HCT116 (cell line): Measurements from ENCODE around the gene BMP7. TPM values are rescaled to one million over a fixed set of nuclear protein-coding genes. Genes with fewer than 3 reads are reported as not detected.

ENCODE experiments used
- ATAC-seq: fragments of 200-7000 bp; cut with Tn5 transposase; 2 replicates; pipeline ENCODE4 v1.9.1; 2020; ENCODE audit warnings: mild to moderate bottlenecking, moderate library complexity
- BruUV-seq: library from RNA; stranded (reverse); fragments of 400-500 nt; replicated peaks from 2 replicates; lab custom pipeline; 2021; lab: Mats Ljungman, UMichigan
- CTCF ChIA-PET: fragments of 300-600 bp; sonication (Branson Sonifier 250); formaldehyde crosslinking; loops from one replicate; lab custom pipeline; 2021; ENCODE audit warnings: antibody characterized with exemption; lab: Charles Lee
- POLR2A ChIA-PET: fragments of 300-600, 350-600 bp; sonication (Branson Sonifier 250); formaldehyde crosslinking; loops from one replicate; lab custom pipeline; 2021; ENCODE audit warnings: antibody characterized with exemption; lab: Charles Lee
- RAD21 ChIA-PET, 2 experiments: fragments of 300-600 bp; sonication (Branson Sonifier 250); formaldehyde crosslinking; loops; one replicate each; lab custom pipeline; 2023; ENCODE audit warnings: low total read pairs in 2 of 2; ENCODE audit not compliant: uncharacterized antibody in 2 of 2, unreplicated experiment in 2 of 2, low non-redundant PET in 1 of 2; lab: Charles Lee
- DNase-seq: peaks from one replicate; pipeline ENCODE4 v3.0.0-alpha.2; 2010; ENCODE audit warnings: low read depth, low spot score
- H2AFZ ChIP-seq: fragments of 200-600 bp; shearing (Covaris generic), sonication (generic); 2 replicates; pipeline ENCODE4 v1.6.1; 2017; ENCODE audit warnings: low read depth, mixed run types, mixed read lengths, antibody characterized with exemption, low read length; ENCODE audit not compliant: poor library complexity, severe bottlenecking
- H3K27ac ChIP-seq: 2 replicates; pipeline ENCODE4 v1.5.1; 2012; ENCODE audit warnings: low read depth, low read length
- H3K27me3 ChIP-seq: fragments of 200-600 bp; sonication (generic); 2 replicates; pipeline ENCODE4 v1.6.1; 2016; ENCODE audit warnings: mixed run types, low read length, mixed read lengths; ENCODE audit not compliant: insufficient read depth
- H3K36me3 ChIP-seq, 2 experiments: fragments of 200-500 bp in 1 of 2; fragments of 200-600 bp in 1 of 2; sonication (Bioruptor generic) in 1 of 2; sonication (generic) in 1 of 2; 2 replicates each; pipeline versions ENCODE4 v1.5.1 to v1.6.1; 2014 to 2016; ENCODE audit warnings: low read length in 2 of 2, inconsistent platforms in 1 of 2, mixed read lengths in 1 of 2, mixed run types in 1 of 2; ENCODE audit not compliant: insufficient read depth in 2 of 2, control insufficient read depth in 1 of 2
- H3K4me1 ChIP-seq, 2 experiments: fragments of 200-600 bp in 1 of 2; sonication (generic) in 1 of 2; 2 replicates each; pipeline versions ENCODE4 v1.5.1 to v1.6.1; 2012 to 2017; ENCODE audit warnings: low read length in 2 of 2, inconsistent platforms in 1 of 2, mild to moderate bottlenecking in 1 of 2, mixed read lengths in 1 of 2, mixed run types in 1 of 2, moderate library complexity in 1 of 2; ENCODE audit not compliant: insufficient read depth in 2 of 2, control insufficient read depth in 1 of 2
- H3K4me2 ChIP-seq: fragments of 200-600 bp; sonication (generic); 2 replicates; pipeline ENCODE4 v1.6.1; 2017; ENCODE audit warnings: mixed run types, low read length, mixed read lengths
- H3K4me3 ChIP-seq, 2 experiments: fragments of 200-600 bp in 1 of 2; sonication (generic) in 1 of 2; replicated peaks in 1 of 2; 2 replicates each; pipeline ENCODE4 v1.5.1; 2011 to 2016; ENCODE audit warnings: low read length in 2 of 2, control low read depth in 1 of 2, low read depth in 1 of 2, mild to moderate bottlenecking in 1 of 2, mixed read lengths in 1 of 2, mixed run types in 1 of 2
- H3K79me2 ChIP-seq: fragments of 200-600 bp; sonication (generic); 2 replicates; pipeline ENCODE4 v1.6.1; 2017; ENCODE audit warnings: mild to moderate bottlenecking, mixed run types, low read length, moderate library complexity, mixed read lengths; ENCODE audit not compliant: insufficient read depth
- H3K9ac ChIP-seq: fragments of 200-600 bp; sonication (generic); 2 replicates; pipeline ENCODE4 v1.6.1; 2016; ENCODE audit warnings: low read length, mixed read lengths
- H3K9me2 ChIP-seq: fragments of 200-600 bp; sonication (generic), shearing (Covaris generic); 2 replicates; pipeline ENCODE4 v1.6.1; 2017; ENCODE audit warnings: mixed run types, mild to moderate bottlenecking, moderate library complexity; ENCODE audit not compliant: insufficient read depth
- H3K9me3 ChIP-seq, 2 experiments: fragments of 200-500 bp in 1 of 2; fragments of 200-600 bp in 1 of 2; sonication (Bioruptor generic) in 1 of 2; sonication (generic) in 1 of 2; 2 replicates each; pipeline ENCODE4 v1.6.1; 2014 to 2017; ENCODE audit warnings: low read length in 2 of 2, mixed read lengths in 2 of 2, inconsistent platforms in 1 of 2, low read depth in 1 of 2, mild to moderate bottlenecking in 1 of 2, mixed run types in 1 of 2, moderate library complexity in 1 of 2; ENCODE audit not compliant: control insufficient read depth in 1 of 2, insufficient read depth in 1 of 2
- H4K20me1 ChIP-seq: fragments of 200-600 bp; sonication (generic), shearing (Covaris generic); 2 replicates; pipeline ENCODE4 v1.6.1; 2017; ENCODE audit warnings: mixed run types, mild to moderate bottlenecking, moderate library complexity; ENCODE audit not compliant: insufficient read depth
- CBX3 ChIP-seq: IDR thresholded peaks from 2 replicates; pipeline ENCODE4 v1.6.1; 2012; ENCODE audit warnings: low read depth
- ELF1 ChIP-seq: IDR thresholded peaks from 2 replicates; pipeline ENCODE4 v1.6.1; 2012; ENCODE audit warnings: low read depth, borderline replicate concordance
- EZH2 ChIP-seq: fragments of 200-600 bp; sonication (generic); IDR thresholded peaks from 2 replicates; pipeline ENCODE4 v1.6.1; 2017; ENCODE audit warnings: antibody characterized with exemption, mixed run types
- EZH2phosphoT487 ChIP-seq: fragments of 200-600 bp; IDR thresholded peaks from 2 replicates; pipeline ENCODE4 v1.6.1; 2018; ENCODE audit warnings: antibody characterized with exemption, borderline replicate concordance
- JUND ChIP-seq: IDR thresholded peaks from 2 replicates; pipeline ENCODE4 v1.6.1; 2012
- POLR2AphosphoS5 ChIP-seq: IDR thresholded peaks from 2 replicates; pipeline ENCODE4 v1.6.1; 2011; ENCODE audit warnings: mild to moderate bottlenecking, low read depth, low read length, moderate library complexity
- SIN3A ChIP-seq: IDR thresholded peaks from 2 replicates; pipeline ENCODE4 v1.6.1; 2012; ENCODE audit warnings: low read depth
- SP1 ChIP-seq: IDR thresholded peaks from 2 replicates; pipeline ENCODE4 v1.6.1; 2012; ENCODE audit warnings: low read depth
- TCF7L2 ChIP-seq: IDR thresholded peaks from 2 replicates; pipeline ENCODE4 v1.7.0; 2011; ENCODE audit warnings: borderline replicate concordance, inconsistent platforms; ENCODE audit not compliant: insufficient read depth, insufficient read length; ENCODE audit errors: extremely low read depth
- ZFX ChIP-seq: fragments of 450-650 bp; IDR thresholded peaks from 2 replicates; pipeline ENCODE4 v1.6.1; 2017
- intact Hi-C: fragments of 100-400 bp; cut with micrococcal nuclease; formaldehyde crosslinking; loops from 2 replicates; pipeline ENCODE4 v1.10.0; 2022
- total RNA-seq: library from RNA; stranded (reverse); gene quantifications from one replicate; pipeline ENCODE4 v1.2.1, GENCODE V29; 2021; ENCODE audit not compliant: unreplicated experiment
- TF ChIP-seq, protein P1 (sequence below): IDR thresholded peaks from 2 replicates; pipeline ENCODE4 v1.6.1; 2012
- TF ChIP-seq, protein P2 (sequence below): IDR thresholded peaks from 2 replicates; pipeline ENCODE4 v1.6.1; 2012; ENCODE audit warnings: low read depth
- TF ChIP-seq, protein P3 (sequence below), 3 experiments: fragments of 200-600 bp in 1 of 3; sonication (generic) in 1 of 3; IDR thresholded peaks in 2 of 3; conservative IDR thresholded peaks in 1 of 3; 2 replicates each; pipeline ENCODE4 v1.5.1; 2012 to 2017; ENCODE audit warnings: low read depth in 2 of 3, low read length in 2 of 3, antibody characterized with exemption in 1 of 3, borderline replicate concordance in 1 of 3, control low read depth in 1 of 3, mild to moderate bottlenecking in 1 of 3, mixed read lengths in 1 of 3, mixed run types in 1 of 3, moderate library complexity in 1 of 3; ENCODE audit not compliant: insufficient read depth in 1 of 3
- TF ChIP-seq, protein P4 (sequence below): IDR thresholded peaks from 2 replicates; pipeline ENCODE4 v1.6.1; 2012

The BMP7 gene
- total RNA-seq, 1 experiment from 2014 or later = 7.0 TPM

DNA sequence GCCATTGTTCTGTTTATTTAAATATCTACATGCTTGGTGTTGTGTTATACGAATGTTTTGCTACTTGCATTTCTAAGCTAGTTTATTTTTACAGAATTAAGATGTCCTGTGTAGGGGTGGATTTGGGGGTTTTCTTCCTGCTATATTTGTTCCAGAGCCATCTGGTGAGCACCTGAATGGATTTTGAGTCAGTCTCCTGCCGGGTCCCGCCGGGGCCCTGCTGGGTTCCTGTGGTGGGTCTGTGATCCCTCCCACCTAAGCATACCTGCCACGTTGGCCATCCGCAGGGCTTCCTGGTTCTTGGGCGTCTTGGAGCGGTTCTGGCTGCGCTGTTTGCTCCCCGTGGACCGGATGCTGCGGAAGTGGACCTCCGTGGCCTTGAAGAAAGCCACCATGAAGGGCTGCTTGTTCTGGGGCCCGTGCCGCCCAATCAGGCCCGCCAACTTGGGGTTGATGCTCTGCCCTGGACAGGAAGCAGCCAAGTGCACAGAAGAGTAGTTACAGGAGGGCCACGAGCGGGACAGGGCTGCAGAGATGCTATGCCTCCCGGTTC is 82.9 kb downstream of the BMP7 start:
- H3K79me2 ChIP-seq = no peaks in the 10 kb centered on the region
- H3K9me2 ChIP-seq = no peaks in the 10 kb centered on the region
- ChIA-PET RAD21 (no interaction called here), POLR2A (no interaction called here), CTCF (no interaction called here)
- no TSS peak for BruUV-seq
- H3K9ac ChIP-seq = no peak overlapping the region
- H3K9me3 ChIP-seq = no peaks in the 10 kb centered on the region
- no peak overlapping the region for H3K4me3 ChIP-seq
- H3K27me3 ChIP-seq = no peaks in the 10 kb centered on the region
- no peaks in the 10 kb centered on the region for H4K20me1 ChIP-seq
- DNase-seq = no peak
- intact Hi-C loops = no loop called here
- H3K4me2 ChIP-seq = no peak overlapping the region
- H3K4me1 ChIP-seq = peaks cover 0 to 4% of the 10 kb centered on the region in 2 experiments; a peak in 1 of 4 replicates
- H3K27ac ChIP-seq = no peak overlapping the region
- no peak for TF ChIP-seq TCF7L2
- TF ChIP-seq EZH2 = no peak
- TF ChIP-seq, protein P1, sequence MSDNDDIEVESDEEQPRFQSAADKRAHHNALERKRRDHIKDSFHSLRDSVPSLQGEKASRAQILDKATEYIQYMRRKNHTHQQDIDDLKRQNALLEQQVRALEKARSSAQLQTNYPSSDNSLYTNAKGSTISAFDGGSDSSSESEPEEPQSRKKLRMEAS = no peak
- no peak for TF ChIP-seq ELF1
- TF ChIP-seq, protein P2, sequence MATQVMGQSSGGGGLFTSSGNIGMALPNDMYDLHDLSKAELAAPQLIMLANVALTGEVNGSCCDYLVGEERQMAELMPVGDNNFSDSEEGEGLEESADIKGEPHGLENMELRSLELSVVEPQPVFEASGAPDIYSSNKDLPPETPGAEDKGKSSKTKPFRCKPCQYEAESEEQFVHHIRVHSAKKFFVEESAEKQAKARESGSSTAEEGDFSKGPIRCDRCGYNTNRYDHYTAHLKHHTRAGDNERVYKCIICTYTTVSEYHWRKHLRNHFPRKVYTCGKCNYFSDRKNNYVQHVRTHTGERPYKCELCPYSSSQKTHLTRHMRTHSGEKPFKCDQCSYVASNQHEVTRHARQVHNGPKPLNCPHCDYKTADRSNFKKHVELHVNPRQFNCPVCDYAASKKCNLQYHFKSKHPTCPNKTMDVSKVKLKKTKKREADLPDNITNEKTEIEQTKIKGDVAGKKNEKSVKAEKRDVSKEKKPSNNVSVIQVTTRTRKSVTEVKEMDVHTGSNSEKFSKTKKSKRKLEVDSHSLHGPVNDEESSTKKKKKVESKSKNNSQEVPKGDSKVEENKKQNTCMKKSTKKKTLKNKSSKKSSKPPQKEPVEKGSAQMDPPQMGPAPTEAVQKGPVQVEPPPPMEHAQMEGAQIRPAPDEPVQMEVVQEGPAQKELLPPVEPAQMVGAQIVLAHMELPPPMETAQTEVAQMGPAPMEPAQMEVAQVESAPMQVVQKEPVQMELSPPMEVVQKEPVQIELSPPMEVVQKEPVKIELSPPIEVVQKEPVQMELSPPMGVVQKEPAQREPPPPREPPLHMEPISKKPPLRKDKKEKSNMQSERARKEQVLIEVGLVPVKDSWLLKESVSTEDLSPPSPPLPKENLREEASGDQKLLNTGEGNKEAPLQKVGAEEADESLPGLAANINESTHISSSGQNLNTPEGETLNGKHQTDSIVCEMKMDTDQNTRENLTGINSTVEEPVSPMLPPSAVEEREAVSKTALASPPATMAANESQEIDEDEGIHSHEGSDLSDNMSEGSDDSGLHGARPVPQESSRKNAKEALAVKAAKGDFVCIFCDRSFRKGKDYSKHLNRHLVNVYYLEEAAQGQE = no peak
- TF ChIP-seq SP1 = no peak
- TF ChIP-seq CBX3 = no peak
- no peak for TF ChIP-seq SIN3A
- TF ChIP-seq POLR2AphosphoS5 = no peak
- TF ChIP-seq JUND = no peak
- TF ChIP-seq, protein P3, sequence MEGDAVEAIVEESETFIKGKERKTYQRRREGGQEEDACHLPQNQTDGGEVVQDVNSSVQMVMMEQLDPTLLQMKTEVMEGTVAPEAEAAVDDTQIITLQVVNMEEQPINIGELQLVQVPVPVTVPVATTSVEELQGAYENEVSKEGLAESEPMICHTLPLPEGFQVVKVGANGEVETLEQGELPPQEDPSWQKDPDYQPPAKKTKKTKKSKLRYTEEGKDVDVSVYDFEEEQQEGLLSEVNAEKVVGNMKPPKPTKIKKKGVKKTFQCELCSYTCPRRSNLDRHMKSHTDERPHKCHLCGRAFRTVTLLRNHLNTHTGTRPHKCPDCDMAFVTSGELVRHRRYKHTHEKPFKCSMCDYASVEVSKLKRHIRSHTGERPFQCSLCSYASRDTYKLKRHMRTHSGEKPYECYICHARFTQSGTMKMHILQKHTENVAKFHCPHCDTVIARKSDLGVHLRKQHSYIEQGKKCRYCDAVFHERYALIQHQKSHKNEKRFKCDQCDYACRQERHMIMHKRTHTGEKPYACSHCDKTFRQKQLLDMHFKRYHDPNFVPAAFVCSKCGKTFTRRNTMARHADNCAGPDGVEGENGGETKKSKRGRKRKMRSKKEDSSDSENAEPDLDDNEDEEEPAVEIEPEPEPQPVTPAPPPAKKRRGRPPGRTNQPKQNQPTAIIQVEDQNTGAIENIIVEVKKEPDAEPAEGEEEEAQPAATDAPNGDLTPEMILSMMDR (IDR thresholded peaks at IDR 0.05 in 2 of 3, conservative IDR thresholded peaks at IDR 0.05 in 1 of 3; ENCODE audit: borderline replicate concordance in 1 of 3, insufficient read depth in 1 of 3, low read depth in 2 of 3, low read length in 2 of 3) = no peak
- no peak for TF ChIP-seq ZFX
- no peak for TF ChIP-seq EZH2phosphoT487
- TF ChIP-seq, protein P4, sequence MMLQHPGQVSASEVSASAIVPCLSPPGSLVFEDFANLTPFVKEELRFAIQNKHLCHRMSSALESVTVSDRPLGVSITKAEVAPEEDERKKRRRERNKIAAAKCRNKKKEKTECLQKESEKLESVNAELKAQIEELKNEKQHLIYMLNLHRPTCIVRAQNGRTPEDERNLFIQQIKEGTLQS = no peak
- no peaks in the 10 kb centered on the region for H3K36me3 ChIP-seq
- H2AFZ ChIP-seq = no peak overlapping the region
- no peak for ATAC-seq
